Measurements from ENCODE around the gene MYLK.

- TF ChIP-seq CTCF (conservative IDR thresholded peaks at IDR 0.05; ENCODE audit: low read length): no peak
- no peak for TF ChIP-seq EZH2phosphoT487 (IDR thresholded peaks at IDR 0.05; ENCODE audit: borderline replicate concordance)
These were observed 30.3 kb downstream of the MYLK start for GRCh38 chr3:123853686-123854372.

Measured in Loucy (cell line).